Liver (tissue), 9 donors: ENCODE results near the gene AVEN. TPM values are rescaled to one million over a fixed set of nuclear protein-coding genes. Genes with fewer than 3 reads are reported as not detected.

ENCODE experiments used
- DNase-seq: peaks from one replicate; pipeline ENCODE4 v3.0.0-alpha.2; 2017; ENCODE audit warnings: low spot score
- H3K27ac ChIP-seq, 2 donors: one replicate each; pipeline ENCODE4 v1.7.0; 2013; ENCODE audit warnings: inconsistent platforms in 2 of 2, low read length in 2 of 2, control low read depth in 1 of 2, low read depth in 1 of 2, mild to moderate bottlenecking in 1 of 2
- H3K27me3 ChIP-seq, 4 donors: one replicate each; pipeline versions ENCODE4 v1.6.1 to v1.7.0; 2013; ENCODE audit warnings: low read length in 3 of 4, inconsistent platforms in 1 of 4, mild to moderate bottlenecking in 1 of 4, moderate library complexity in 1 of 4; ENCODE audit not compliant: control insufficient read depth in 4 of 4, insufficient read depth in 4 of 4
- H3K36me3 ChIP-seq, 4 donors: one replicate each; pipeline versions ENCODE4 v1.6.1 to v1.7.0; 2013; ENCODE audit warnings: low read length in 3 of 4, mild to moderate bottlenecking in 3 of 4, low read depth in 1 of 4, moderate library complexity in 1 of 4; ENCODE audit not compliant: control insufficient read depth in 4 of 4, insufficient read depth in 3 of 4
- H3K4me1 ChIP-seq, 4 donors: one replicate each; pipeline versions ENCODE4 v1.6.1 to v1.7.0; 2013; ENCODE audit warnings: low read length in 3 of 4, mild to moderate bottlenecking in 3 of 4, moderate library complexity in 1 of 4; ENCODE audit not compliant: control insufficient read depth in 4 of 4, insufficient read depth in 4 of 4
- H3K4me3 ChIP-seq, 3 donors: one replicate each; pipeline versions ENCODE4 v1.6.1 to v1.7.0; 2013; ENCODE audit warnings: low read length in 3 of 3, control low read depth in 1 of 3, low read depth in 1 of 3, mild to moderate bottlenecking in 1 of 3
- H3K9ac ChIP-seq, 2 donors: one replicate each; pipeline ENCODE4 v1.7.0; 2013; ENCODE audit warnings: low read length in 2 of 2, mild to moderate bottlenecking in 2 of 2, moderate library complexity in 2 of 2, control low read depth in 1 of 2, low read depth in 1 of 2
- H3K9me3 ChIP-seq, 4 donors: one replicate each; pipeline versions ENCODE4 v1.6.1 to v1.7.0; 2013; ENCODE audit warnings: low read length in 3 of 4; ENCODE audit not compliant: control insufficient read depth in 4 of 4
- ATF3 ChIP-seq: IDR thresholded peaks from 2 replicates; pipeline ENCODE4 v1.6.1; 2016; ENCODE audit warnings: antibody characterized with exemption
- EGR1 ChIP-seq, 2 donors: IDR thresholded peaks; 2 replicates each; pipeline ENCODE4 v1.6.1; 2016 to 2018; ENCODE audit warnings: antibody characterized with exemption in 2 of 2, low read depth in 2 of 2
- FOXA1 ChIP-seq: IDR thresholded peaks from 2 replicates; pipeline ENCODE4 v1.6.1; 2016; ENCODE audit warnings: antibody characterized with exemption
- FOXA2 ChIP-seq: IDR thresholded peaks from 2 replicates; pipeline ENCODE4 v1.6.1; 2016; ENCODE audit warnings: antibody characterized with exemption
- GABPA ChIP-seq, 2 donors: IDR thresholded peaks in 1 of 2; conservative IDR thresholded peaks in 1 of 2; 2 replicates each; pipeline ENCODE4 v1.6.1; 2016; ENCODE audit warnings: antibody characterized with exemption in 2 of 2, mild to moderate bottlenecking in 1 of 2, moderate library complexity in 1 of 2
- HNF4A ChIP-seq, 2 donors: conservative IDR thresholded peaks; 2 replicates each; pipeline ENCODE4 v1.6.1; 2016; ENCODE audit warnings: antibody characterized with exemption in 2 of 2, mild to moderate bottlenecking in 2 of 2
- HNF4G ChIP-seq: IDR thresholded peaks from 2 replicates; pipeline ENCODE4 v1.6.1; 2016; ENCODE audit warnings: antibody characterized with exemption
- JUND ChIP-seq, 2 donors: IDR thresholded peaks; 2 replicates each; pipeline ENCODE4 v1.6.1; 2016; ENCODE audit warnings: antibody characterized with exemption in 2 of 2
- MAX ChIP-seq: IDR thresholded peaks from 2 replicates; pipeline ENCODE4 v1.6.1; 2016; ENCODE audit warnings: antibody characterized with exemption
- NR2F2 ChIP-seq: IDR thresholded peaks from 2 replicates; pipeline ENCODE4 v1.6.1; 2016; ENCODE audit warnings: antibody characterized with exemption
- RAD21 ChIP-seq, 2 donors: IDR thresholded peaks; 2 replicates each; pipeline ENCODE4 v1.6.1; 2016; ENCODE audit warnings: antibody characterized with exemption in 2 of 2, mild to moderate bottlenecking in 2 of 2
- REST ChIP-seq: IDR thresholded peaks from 2 replicates; pipeline ENCODE4 v1.6.1; 2016; ENCODE audit warnings: antibody characterized with exemption, mild to moderate bottlenecking
- RXRA ChIP-seq, 2 donors: IDR thresholded peaks; 2 replicates each; pipeline ENCODE4 v1.6.1; 2017 to 2018; ENCODE audit warnings: antibody characterized with exemption in 2 of 2, mild to moderate bottlenecking in 1 of 2
- SP1 ChIP-seq: IDR thresholded peaks from 2 replicates; pipeline ENCODE4 v1.6.1; 2018; ENCODE audit warnings: antibody characterized with exemption, mild to moderate bottlenecking
- TAF1 ChIP-seq: conservative IDR thresholded peaks from 2 replicates; pipeline ENCODE4 v1.6.1; 2016; ENCODE audit warnings: antibody characterized with exemption, mild to moderate bottlenecking
- ZBTB33 ChIP-seq: IDR thresholded peaks from 2 replicates; pipeline ENCODE4 v1.6.1; 2016; ENCODE audit warnings: antibody characterized with exemption
- WGBS: extraction: QIAGEN DNeasy Blood & Tissue Kit; methylation state at CpG from one replicate; pipeline ENCODE4 v1.1.7; 2013; 5-methylcytosine and 5-hydroxymethylcytosine counted together
- polyA plus RNA-seq, 2 donors: library from polyadenylated mRNA; stranded (reverse) in 1 of 2; unstranded in 1 of 2; fragments of 200-250 nt in 1 of 2; fragments of >200 nt in 1 of 2; fragmentation: Nextera tagmentation in 1 of 2; extraction: Ambion mirVana in 1 of 2; gene quantifications; one replicate each; pipeline versions ENCODE4 v1.2.1 to v1.2.3, GENCODE V29; 2013 to 2015
- total RNA-seq, 2 donors: library from RNA; depleted of rRNA; stranded (reverse); fragments of >200 nt; gene quantifications; one replicate each; pipeline ENCODE4 v1.2.3, GENCODE V29; 2014
- donor health status: healthy.
- donor health status: healthy.
- donor health status: healthy.
- donor health status: healthy.
- donor health status: healthy.

AVEN gene
- total and polyA plus RNA-seq, 4 donors: 5.3 to 12.4 (median 7.0) TPM

GRCh38 chr15:33985287-33985686 is 53.7 kb downstream of the AVEN start:
- Histone ChIP-seq H3K36me3 (no peaks in the 10 kb centered on the region), H3K4me1 (no peaks in the 10 kb centered on the region), H3K9ac (no peak overlapping the region), H3K27me3 (no peaks in the 10 kb centered on the region), H3K27ac (no peak overlapping the region), H3K4me3 (no peak overlapping the region), H3K9me3 (no peaks in the 10 kb centered on the region)
- TF ChIP-seq RXRA (IDR thresholded peaks at IDR 0.05) (no peak), NR2F2 (no peak), ATF3 (no peak), GABPA (IDR thresholded peaks at IDR 0.05 in 1 of 2, conservative IDR thresholded peaks at IDR 0.05 in 1 of 2) (no peak), REST (no peak), TAF1 (no peak), HNF4A (conservative IDR thresholded peaks at IDR 0.05) (no peak), MAX (no peak), ZBTB33 (no peak), RAD21 (IDR thresholded peaks at IDR 0.05) (no peak), JUND (IDR thresholded peaks at IDR 0.05) (no peak), FOXA1 (no peak), FOXA2 (no peak), EGR1 (IDR thresholded peaks at IDR 0.05; ENCODE audit: low read depth in 2 of 2) (no peak), SP1 (no peak)
- DNase-seq: no peak
- 78% methylated on average over 1 of the region's 1 CpG for WGBS

- Histone ChIP-seq H3K4me1 (no peaks in the 10 kb centered on the region), H3K9me3 (no peaks in the 10 kb centered on the region), H3K27ac (no peak overlapping the region), H3K36me3 (no peaks in the 10 kb centered on the region), H3K4me3 (no peak overlapping the region), H3K27me3 (no peaks in the 10 kb centered on the region), H3K9ac (no peak overlapping the region)
- WGBS: 93% methylated on average over 1 of the region's 1 CpG
- TF ChIP-seq FOXA1 (no peak), MAX (no peak), ATF3 (no peak), NR2F2 (no peak), HNF4G (no peak), RXRA (IDR thresholded peaks at IDR 0.05) (no peak), SP1 (no peak), FOXA2 (no peak), EGR1 (IDR thresholded peaks at IDR 0.05; ENCODE audit: low read depth in 2 of 2) (no peak), TAF1 (no peak)
- DNase-seq: no peak
Observed at GRCh38 chr15:33982516-33982915, 56.5 kb downstream of the AVEN start.
